Suppressor macrophage treated with lipopolysaccharide for 1 hour (primary cell): Measurements from ENCODE around the gene KRT79.
"Not testable (repeated sequence)": the region's sequence is repeated elsewhere in the genome, so short reads cannot be mapped to it uniquely, and the experiment has no call there.

Experiments
- DNase-seq, 3 donors: peaks; one replicate each; pipeline ENCODE4 v3.0.0-alpha.2; 2020 to 2022

The KRT79 gene

GRCh38 chr12:52833922-52834726 lies at the start of gene KRT79:
Gene KRT79, minus strand, starts transcription at chr12:52834311. Its CDS starts 51 bp downstream, at chr12:52834260.
- no peak for DNase-seq

GRCh38 chr12:52880499-52880898 lies 46.4 kb upstream of the KRT79 start:
- not testable (repeated sequence) for DNase-seq

GRCh38 chr12:52879394-52880351 lies 45.6 kb upstream of the KRT79 start:
- peak; percentile 83 to 90 (median 86) for DNase-seq

GRCh38 chr12:52878507-52879393 lies 44.6 kb upstream of the KRT79 start:
- no peak for DNase-seq

- DNase-seq: no peak
Measured at GRCh38 chr12:52877242-52877641, 43.1 kb upstream of the KRT79 start.

GRCh38 chr12:52876372-52876771 lies 42.3 kb upstream of the KRT79 start:
- no peak for DNase-seq

- no peak for DNase-seq
Measured at GRCh38 chr12:52874573-52875435, 40.7 kb upstream of the KRT79 start.

- DNase-seq: peak; percentile 84 to 90 (median 89)
Measured at GRCh38 chr12:52873832-52874572, 39.9 kb upstream of the KRT79 start.

- DNase-seq: no peak
Measured at GRCh38 chr12:52873513-52873831, 39.4 kb upstream of the KRT79 start.

- no peak for DNase-seq
Measured at GRCh38 chr12:52872644-52873389, 38.7 kb upstream of the KRT79 start.

GRCh38 chr12:52871291-52872039 lies 37.4 kb upstream of the KRT79 start:
- peak; percentile 62 to 82 (median 64) for DNase-seq

GRCh38 chr12:52870361-52871290 lies 36.5 kb upstream of the KRT79 start:
- DNase-seq: peak; percentile 51 to 77 (median 66)

GRCh38 chr12:52867642-52868041 lies 33.5 kb upstream of the KRT79 start:
- DNase-seq: peak; percentile 79 to 93 (median 85)

GRCh38 chr12:52867152-52867551 lies 33.0 kb upstream of the KRT79 start:
- no peak for DNase-seq

- DNase-seq: peak; percentile 56 to 78 (median 69)
Measured at GRCh38 chr12:52865090-52865944, 31.2 kb upstream of the KRT79 start.

- DNase-seq: no peak
Measured at GRCh38 chr12:52862023-52862422, 27.9 kb upstream of the KRT79 start.

- DNase-seq: no peak
Measured at GRCh38 chr12:52861511-52861910, 27.4 kb upstream of the KRT79 start.
